ENCODE measurements around the gene WBP1. TPM values are rescaled to one million over a fixed set of nuclear protein-coding genes. Genes with fewer than 3 reads are reported as not detected.

WBP1 gene
- total RNA-seq, 1 experiment from 2014 or later: 64.4 TPM

DNA sequence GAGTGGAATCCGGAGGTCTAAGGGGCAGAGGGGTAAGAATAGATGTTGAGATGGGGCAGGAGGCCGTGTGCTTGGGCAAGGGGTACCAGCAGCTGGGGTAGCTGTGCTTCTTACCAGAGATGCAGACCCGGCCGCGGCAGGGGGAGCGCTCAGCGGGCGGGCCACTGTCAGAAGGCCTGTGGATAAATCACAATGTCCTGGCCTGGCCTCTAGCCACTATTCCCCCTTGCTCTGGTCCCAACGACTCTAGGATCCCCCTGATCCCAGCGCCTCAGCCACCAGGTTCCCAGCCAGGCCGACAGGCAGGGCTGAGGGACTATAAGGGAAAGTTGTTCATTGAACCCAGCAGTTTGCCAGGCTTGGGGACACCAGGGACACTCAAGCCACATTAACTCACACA is 27.7 kb upstream of the WBP1 start:
- no peak overlapping the region for H3K4me3 ChIP-seq (ENCODE audit: low read length)
- ATAC-seq (no peak), DNase-seq (no peak)
- H3K27me3 ChIP-seq (ENCODE audit: low read length): no peaks in the 10 kb centered on the region
- TF ChIP-seq EZH2 (IDR thresholded peaks at IDR 0.05; ENCODE audit: low read length, unreplicated experiment): no peak
- no peak for TF ChIP-seq CTCF (conservative IDR thresholded peaks at IDR 0.05; ENCODE audit: low read depth, low read length)
- TF ChIP-seq EZH2phosphoT487 (IDR thresholded peaks at IDR 0.05; ENCODE audit: borderline replicate concordance, low read length): no peak
- H3K9ac ChIP-seq (ENCODE audit: low read length): no peak overlapping the region
- no peak overlapping the region for H3K4me2 ChIP-seq (ENCODE audit: low read length)
- POLR2A ChIA-PET (ENCODE audit: unreplicated experiment): no interaction called here
- no TSS peak for BruUV-seq (replicated peaks)
- H3K9me2 ChIP-seq (replicated peaks; ENCODE audit: low read length): no peaks in the 10 kb centered on the region
- H3K36me3 ChIP-seq (ENCODE audit: low read depth, low read length): peaks cover 40% of the 10 kb centered on the region
- H3K27ac ChIP-seq (ENCODE audit: low read length): no peak overlapping the region
- intact Hi-C loops (cut with micrococcal nuclease): no loop called here
- no peak overlapping the region for H2AFZ ChIP-seq (ENCODE audit: low read length)
- peaks cover 8% of the 10 kb centered on the region for H4K20me1 ChIP-seq (ENCODE audit: low read length)
- H3K79me2 ChIP-seq (ENCODE audit: low read length): peaks cover 30% of the 10 kb centered on the region
- H3F3A ChIP-seq (ENCODE audit: low read length, unreplicated experiment): no peaks in the 10 kb centered on the region
- CTCF ChIA-PET: no interaction called here
- H3K4me1 ChIP-seq (ENCODE audit: insufficient read depth, low read length): no peaks in the 10 kb centered on the region
- H3K9me3 ChIP-seq (ENCODE audit: low read length): no peaks in the 10 kb centered on the region

DNA sequence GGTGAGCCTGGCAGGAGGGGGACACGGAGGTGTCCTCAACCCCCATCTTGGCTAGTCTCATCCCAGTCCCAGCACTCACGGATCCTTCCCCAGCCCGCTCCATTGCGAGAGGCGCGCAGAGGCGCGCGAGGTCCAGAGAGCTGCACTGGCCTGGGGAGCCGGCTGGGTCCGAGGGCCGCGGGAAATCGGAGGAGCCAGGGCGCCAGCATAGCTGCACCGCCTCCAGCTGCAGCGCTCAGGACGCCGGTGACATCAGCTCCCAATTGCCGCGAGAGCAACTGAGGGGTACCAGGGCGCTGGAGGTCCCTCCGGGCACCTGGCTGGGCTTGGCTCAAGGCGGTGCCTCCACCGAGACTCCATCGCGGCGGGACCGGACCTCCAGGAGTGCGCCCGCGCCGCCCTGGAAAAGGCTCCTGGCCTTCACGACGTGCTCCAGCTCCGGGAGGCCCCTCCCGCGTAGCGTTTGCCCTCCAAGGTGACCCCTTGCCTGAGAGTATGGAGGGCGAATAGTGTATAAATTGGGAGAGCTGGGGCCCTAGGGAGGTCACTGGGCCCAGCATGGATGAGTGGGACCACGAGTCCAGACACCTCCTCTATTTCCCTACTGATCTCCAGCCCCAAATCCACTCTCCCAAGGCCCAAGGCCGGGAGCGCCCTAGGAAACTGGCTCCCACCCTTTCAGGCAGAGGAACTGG is 22.0 kb upstream of the WBP1 start:
- Histone ChIP-seq H3K4me3 (ENCODE audit: low read length) (no peak overlapping the region), H3K79me2 (ENCODE audit: low read length) (peaks cover 88% of the 10 kb centered on the region), H2AFZ (ENCODE audit: low read length) (no peak overlapping the region), H4K20me1 (ENCODE audit: low read length) (peaks cover 32% of the 10 kb centered on the region), H3K9me2 (replicated peaks; ENCODE audit: low read length) (no peaks in the 10 kb centered on the region), H3K36me3 (ENCODE audit: low read depth, low read length) (peaks cover 23% of the 10 kb centered on the region; the same call in 1 of the 2 replicates), H3K27me3 (ENCODE audit: low read length) (no peaks in the 10 kb centered on the region), H3K9ac (ENCODE audit: low read length) (no peak overlapping the region), H3K4me2 (ENCODE audit: low read length) (no peak overlapping the region), H3K4me1 (ENCODE audit: insufficient read depth, low read length) (peaks cover 21% of the 10 kb centered on the region), H3K9me3 (ENCODE audit: low read length) (no peaks in the 10 kb centered on the region), H3K27ac (ENCODE audit: low read length) (no peak overlapping the region), H3F3A (ENCODE audit: low read length, unreplicated experiment) (no peaks in the 10 kb centered on the region)
- DNase-seq (no peak), ATAC-seq (no peak)
- ChIA-PET POLR2A (ENCODE audit: unreplicated experiment) (no interaction called here), CTCF (no interaction called here)
- BruUV-seq (replicated peaks): no TSS peak
- no peak for TF ChIP-seq EZH2 (IDR thresholded peaks at IDR 0.05; ENCODE audit: low read length, unreplicated experiment)
- TF ChIP-seq CTCF (conservative IDR thresholded peaks at IDR 0.05; ENCODE audit: low read depth, low read length): no peak
- no peak for TF ChIP-seq EZH2phosphoT487 (IDR thresholded peaks at IDR 0.05; ENCODE audit: borderline replicate concordance, low read length)
- intact Hi-C loops (cut with micrococcal nuclease): no loop called here

GRCh38 chr2:74436848-74437695 is 21.2 kb upstream of the WBP1 start:
- intact Hi-C loops (cut with micrococcal nuclease): no loop called here
- no peak overlapping the region for H3K4me2 ChIP-seq (ENCODE audit: low read length)
- no TSS peak for BruUV-seq (replicated peaks)
- H3K9me2 ChIP-seq (replicated peaks; ENCODE audit: low read length): no peaks in the 10 kb centered on the region
- H3K9ac ChIP-seq (ENCODE audit: low read length): no peak overlapping the region
- ATAC-seq (no peak), DNase-seq (no peak)
- TF ChIP-seq EZH2phosphoT487 (IDR thresholded peaks at IDR 0.05; ENCODE audit: borderline replicate concordance, low read length) (no peak), EZH2 (IDR thresholded peaks at IDR 0.05; ENCODE audit: low read length, unreplicated experiment) (no peak), CTCF (conservative IDR thresholded peaks at IDR 0.05; ENCODE audit: low read depth, low read length) (no peak)
- no peaks in the 10 kb centered on the region for H3F3A ChIP-seq (ENCODE audit: low read length, unreplicated experiment)
- H3K9me3 ChIP-seq (ENCODE audit: low read length): no peaks in the 10 kb centered on the region
- no peak overlapping the region for H2AFZ ChIP-seq (ENCODE audit: low read length)
- peaks cover 16% of the 10 kb centered on the region; the same call in 1 of the 2 replicates for H3K36me3 ChIP-seq (ENCODE audit: low read depth, low read length)
- peaks cover 89% of the 10 kb centered on the region for H3K79me2 ChIP-seq (ENCODE audit: low read length)
- H3K4me1 ChIP-seq (ENCODE audit: insufficient read depth, low read length): peaks cover 21% of the 10 kb centered on the region
- H3K27me3 ChIP-seq (ENCODE audit: low read length): no peaks in the 10 kb centered on the region
- H4K20me1 ChIP-seq (ENCODE audit: low read length): peaks cover 30% of the 10 kb centered on the region
- no peak overlapping the region for H3K27ac ChIP-seq (ENCODE audit: low read length)
- POLR2A ChIA-PET (ENCODE audit: unreplicated experiment): no interaction called here
- CTCF ChIA-PET: no interaction called here
- no peak overlapping the region for H3K4me3 ChIP-seq (ENCODE audit: low read length)

Measured in PC-3 (cell line).